ENCODE measurements around the gene RAI14.
A peak's percentile ranks its signal among the peaks of the same experiment; 100 is the strongest.

Gene RAI14

GRCh38 chr5:34731435-34732232, 75.5 kb downstream of the RAI14 start:
- no peak for DNase-seq (ENCODE audit: low spot score)
- Histone ChIP-seq H3K27ac (no peak overlapping the region), H3K4me3 (no peak overlapping the region)
- no peak for TF ChIP-seq CTCF (IDR thresholded peaks at IDR 0.05)

GRCh38 chr5:34734326-34734725, 78.2 kb downstream of the RAI14 start:
- TF ChIP-seq CTCF (IDR thresholded peaks at IDR 0.05): no peak
- H3K27ac ChIP-seq: no peak overlapping the region

DNA sequence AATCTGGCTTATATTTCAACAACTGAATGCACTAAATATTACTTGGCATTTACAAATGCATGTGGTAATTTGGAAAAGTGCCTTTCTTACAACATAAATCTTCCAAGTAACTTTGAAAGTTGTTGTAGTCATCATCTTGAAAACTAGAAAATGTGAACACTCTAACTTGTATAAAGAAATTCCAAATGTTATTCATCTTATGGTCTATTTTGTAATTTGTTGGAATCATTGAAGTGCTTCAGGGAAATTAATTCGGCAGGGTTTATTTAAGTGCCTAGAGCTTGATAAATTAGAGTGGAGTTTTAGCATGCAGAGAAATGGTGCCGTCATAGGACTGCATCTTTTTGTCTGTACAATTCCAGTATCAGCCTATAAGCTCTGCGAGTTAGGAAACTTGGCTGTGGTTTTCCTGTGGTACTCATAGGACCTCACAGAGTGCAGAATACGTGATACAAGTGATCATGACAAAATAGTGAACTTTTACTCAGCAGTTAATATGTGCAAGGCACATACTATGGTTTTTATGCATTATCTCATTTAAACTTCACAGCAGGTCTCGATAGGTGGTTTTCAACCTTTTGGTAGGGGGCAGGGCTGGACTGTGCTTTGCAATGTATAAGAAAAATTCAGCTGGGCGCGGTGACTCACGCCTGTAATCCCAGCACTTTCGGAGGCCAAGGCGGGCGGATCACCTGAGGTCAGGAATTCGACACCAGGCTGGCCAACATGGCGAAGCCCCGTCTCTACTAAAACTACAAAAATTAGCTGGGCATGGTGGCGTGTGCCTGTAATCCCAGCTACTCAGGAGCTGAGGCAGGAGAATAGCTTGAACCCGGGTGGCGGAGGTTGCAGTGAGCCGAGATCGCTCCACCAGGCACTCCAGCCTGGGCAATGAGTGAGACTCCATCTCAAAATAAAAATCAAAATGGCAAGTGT, 79.6 kb downstream of the RAI14 start:
- no peak for TF ChIP-seq CTCF (IDR thresholded peaks at IDR 0.05)
- DNase-seq (ENCODE audit: low spot score): no peak
- no peak overlapping the region for H3K27ac ChIP-seq
- H3K4me3 ChIP-seq: no peak overlapping the region

More at GRCh38 chr5:34734326-34734725, 78.2 kb downstream of the RAI14 start:
- no peak overlapping the region for H3K4me3 ChIP-seq
- no peak for DNase-seq (ENCODE audit: low spot score)

DNA sequence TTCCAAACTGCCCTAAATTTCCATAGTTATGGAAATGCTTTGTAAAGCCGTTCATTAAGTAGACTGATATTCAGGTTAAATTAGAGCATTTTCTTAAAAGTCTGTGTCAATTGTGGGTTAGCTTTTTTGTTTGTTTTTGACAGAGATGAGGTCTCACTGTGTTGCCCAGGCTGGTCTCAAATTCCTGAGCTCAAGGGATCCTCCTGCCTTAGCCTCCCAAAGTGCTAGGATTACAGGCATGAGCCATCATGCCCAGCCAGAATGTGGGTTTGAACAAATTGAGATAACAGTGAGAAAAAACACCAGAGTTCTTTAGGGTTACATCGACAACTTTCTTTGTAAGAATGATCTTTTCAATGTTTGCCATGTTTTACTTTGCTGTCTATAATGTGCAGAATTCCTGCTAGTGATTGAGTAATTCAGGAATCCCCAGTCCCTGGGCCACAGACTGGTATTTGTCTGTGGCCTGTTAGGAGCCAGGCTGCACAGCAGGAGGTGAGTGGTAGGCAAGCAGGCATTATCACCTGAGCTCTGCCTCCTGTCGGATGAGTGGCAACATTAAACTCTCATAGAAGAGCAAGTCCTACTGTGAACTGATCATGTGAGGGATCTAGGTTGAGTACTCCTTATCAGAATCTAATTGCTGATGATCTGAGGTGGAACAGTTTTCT, 80.5 kb downstream of the RAI14 start:
- Histone ChIP-seq H3K27ac (no peak overlapping the region), H3K4me3 (no peak overlapping the region)
- no peak for DNase-seq (ENCODE audit: low spot score)
- no peak for TF ChIP-seq CTCF (IDR thresholded peaks at IDR 0.05)

GRCh38 chr5:34737731-34738130, 81.6 kb downstream of the RAI14 start:
- no peak overlapping the region for H3K4me3 ChIP-seq
- H3K27ac ChIP-seq: peak overlapping the region; percentile 17 to 56
- no peak for TF ChIP-seq CTCF (IDR thresholded peaks at IDR 0.05)
- DNase-seq (ENCODE audit: low spot score): no peak

DNA sequence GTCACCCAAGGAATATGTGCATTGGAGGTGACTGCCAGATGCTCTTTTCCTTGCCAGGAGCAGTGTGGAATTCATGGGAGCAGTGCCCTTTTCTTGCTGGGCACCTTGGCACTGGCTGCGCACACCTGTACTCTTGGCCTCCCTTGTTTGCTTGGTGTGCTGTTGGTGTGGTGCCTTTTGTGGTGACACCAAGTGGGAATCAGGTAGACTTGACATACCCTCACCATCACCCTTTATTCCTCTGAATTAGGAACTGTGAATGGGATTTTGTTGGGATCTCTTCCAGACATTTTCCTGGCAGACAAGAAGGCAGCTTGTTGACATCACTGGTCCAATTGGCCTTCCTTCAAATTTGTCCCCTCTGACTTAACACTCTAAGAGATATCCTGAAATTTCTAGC, 82.3 kb downstream of the RAI14 start:
- TF ChIP-seq CTCF (IDR thresholded peaks at IDR 0.05): no peak
- no peak overlapping the region for H3K4me3 ChIP-seq
- no peak for DNase-seq (ENCODE audit: low spot score)
- peak overlapping the region; percentile 17 to 56 for H3K27ac ChIP-seq

Data from coronary artery (tissue), 2 donors.